HG02642 (cell line): Measurements from ENCODE around the gene SUPT20HL1.
"Not testable (repeated sequence)": the region's sequence is repeated elsewhere in the genome, so short reads cannot be mapped to it uniquely, and the experiment has no call there.

Experiments used
- ATAC-seq: cut with Tn5 transposase; IDR thresholded peaks from one replicate; pipeline ENCODE4 v1.9.1; 2021; ENCODE audit warnings: mild to moderate bottlenecking; ENCODE audit not compliant: unreplicated experiment, poor library complexity

Gene SUPT20HL1

GRCh38 chrX:24362089-24362745 is 1.8 kb downstream of the SUPT20HL1 start:
- not testable (repeated sequence) for ATAC-seq

GRCh38 chrX:24363432-24364181 is 3.2 kb downstream of the SUPT20HL1 start:
- not testable (repeated sequence) for ATAC-seq

- ATAC-seq, result no peak
Observed at GRCh38 chrX:24364326-24364725, 3.9 kb downstream of the SUPT20HL1 start.

- ATAC-seq, result no peak
Observed at GRCh38 chrX:24364851-24365538, 4.6 kb downstream of the SUPT20HL1 start.

- not testable (repeated sequence) for ATAC-seq
Observed at GRCh38 chrX:24366762-24367400, 6.4 kb downstream of the SUPT20HL1 start.

- no peak for ATAC-seq
Observed at GRCh38 chrX:24369816-24370215, 9.4 kb downstream of the SUPT20HL1 start.

GRCh38 chrX:24371391-24371972 is 11.0 kb downstream of the SUPT20HL1 start:
- ATAC-seq, result peak; percentile 66

GRCh38 chrX:24372021-24372763 is 11.8 kb downstream of the SUPT20HL1 start:
- no peak for ATAC-seq

- no peak for ATAC-seq
Observed at GRCh38 chrX:24375600-24376131, 15.2 kb downstream of the SUPT20HL1 start.

- ATAC-seq, result no peak
Observed at GRCh38 chrX:24376403-24376802, 16.0 kb downstream of the SUPT20HL1 start.

- ATAC-seq, result no peak
Observed at GRCh38 chrX:24377195-24377594, 16.8 kb downstream of the SUPT20HL1 start.

GRCh38 chrX:24377911-24378468 is 17.6 kb downstream of the SUPT20HL1 start:
- ATAC-seq, result no peak

GRCh38 chrX:24378706-24379105 is 18.3 kb downstream of the SUPT20HL1 start:
- no peak for ATAC-seq

GRCh38 chrX:24380262-24381187 is 20.1 kb downstream of the SUPT20HL1 start:
- ATAC-seq, result no peak

- not testable (repeated sequence) for ATAC-seq
Observed at GRCh38 chrX:24382315-24382714, 21.9 kb downstream of the SUPT20HL1 start.

- ATAC-seq, result no peak
Observed at GRCh38 chrX:24387724-24388123, 27.3 kb downstream of the SUPT20HL1 start.

- no peak for ATAC-seq
Observed at GRCh38 chrX:24391389-24391788, 30.9 kb downstream of the SUPT20HL1 start.

- ATAC-seq, result no peak
Observed at GRCh38 chrX:24391843-24392242, 31.4 kb downstream of the SUPT20HL1 start.
